HG02642 (cell line): Measurements from ENCODE around the gene APEH.

Experiments
- ATAC-seq: cut with Tn5 transposase; IDR thresholded peaks from one replicate; pipeline ENCODE4 v1.9.1; 2021; ENCODE audit warnings: mild to moderate bottlenecking; ENCODE audit not compliant: unreplicated experiment, poor library complexity

APEH gene

DNA sequence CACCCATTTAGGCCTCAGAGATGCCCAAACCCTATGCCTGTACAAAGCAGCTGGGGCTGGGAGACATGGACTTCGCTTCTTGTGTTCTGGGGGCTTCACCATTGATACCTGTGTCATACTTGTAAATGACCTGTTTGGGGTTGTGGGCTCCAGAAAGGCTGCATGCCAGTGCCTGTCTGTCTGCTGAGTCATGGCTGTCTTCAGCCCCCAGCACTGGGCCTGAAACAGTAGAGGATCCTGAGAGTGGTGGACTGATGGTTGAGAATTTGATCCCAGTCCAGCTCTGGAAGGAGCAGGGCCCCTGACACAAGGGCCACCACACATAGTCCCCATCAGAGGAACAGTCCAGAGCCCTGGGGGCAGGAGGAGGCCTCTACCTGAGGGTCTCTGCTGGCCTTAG lies 24.6 kb upstream of the APEH start:
- ATAC-seq = no peak

DNA sequence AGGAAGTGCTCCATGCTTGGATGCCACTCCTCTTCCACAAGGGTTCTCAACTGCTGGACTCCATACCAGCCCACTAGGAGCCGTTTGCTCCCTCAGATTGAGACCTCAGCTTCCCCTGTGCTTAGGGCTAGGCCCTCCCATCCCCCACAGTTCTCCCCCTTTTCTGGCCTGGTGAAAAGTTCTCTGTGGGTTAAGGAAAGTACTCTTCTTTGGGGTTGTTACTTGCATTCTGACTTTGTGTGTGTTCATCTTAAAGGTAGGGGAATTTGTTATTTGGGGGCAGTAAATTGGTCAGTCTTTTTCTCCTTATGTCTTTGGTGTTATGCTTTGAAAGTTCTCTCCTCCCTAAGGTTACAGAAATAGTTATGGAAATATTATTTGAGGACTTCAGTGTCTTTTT lies 24.0 kb upstream of the APEH start:
- ATAC-seq = no peak

- no peak for ATAC-seq
These were observed 23.5 kb upstream of the APEH start for GRCh38 chr3:49650637-49651036.

DNA sequence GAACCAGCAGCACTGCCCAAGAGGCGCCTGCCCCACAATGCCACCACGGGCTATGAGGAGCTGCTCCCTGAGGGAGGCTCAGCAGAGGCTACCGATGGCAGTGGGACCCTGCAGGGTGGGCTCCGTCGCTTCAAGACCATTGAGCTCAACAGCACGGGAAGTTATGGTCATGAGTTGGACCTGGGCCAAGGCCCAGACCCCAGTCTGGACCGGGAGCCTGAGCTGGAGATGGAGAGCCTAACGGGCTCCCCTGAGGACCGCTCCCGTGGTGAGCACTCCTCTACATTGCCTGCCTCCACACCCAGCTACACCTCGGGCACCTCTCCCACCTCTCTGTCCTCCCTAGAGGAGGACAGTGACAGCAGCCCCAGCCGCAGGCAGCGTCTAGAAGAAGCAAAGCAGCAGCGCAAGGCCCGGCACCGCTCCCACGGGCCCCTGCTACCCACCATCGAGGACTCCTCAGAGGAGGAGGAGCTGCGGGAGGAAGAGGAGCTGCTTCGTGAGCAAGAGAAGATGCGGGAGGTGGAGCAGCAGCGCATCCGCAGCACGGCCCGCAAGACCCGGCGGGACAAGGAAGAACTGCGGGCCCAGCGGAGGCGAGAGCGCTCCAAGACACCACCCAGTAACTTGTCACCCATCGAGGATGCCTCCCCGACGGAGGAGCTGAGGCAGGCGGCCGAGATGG lies 21.8 kb upstream of the APEH start:
- ATAC-seq = no peak

DNA sequence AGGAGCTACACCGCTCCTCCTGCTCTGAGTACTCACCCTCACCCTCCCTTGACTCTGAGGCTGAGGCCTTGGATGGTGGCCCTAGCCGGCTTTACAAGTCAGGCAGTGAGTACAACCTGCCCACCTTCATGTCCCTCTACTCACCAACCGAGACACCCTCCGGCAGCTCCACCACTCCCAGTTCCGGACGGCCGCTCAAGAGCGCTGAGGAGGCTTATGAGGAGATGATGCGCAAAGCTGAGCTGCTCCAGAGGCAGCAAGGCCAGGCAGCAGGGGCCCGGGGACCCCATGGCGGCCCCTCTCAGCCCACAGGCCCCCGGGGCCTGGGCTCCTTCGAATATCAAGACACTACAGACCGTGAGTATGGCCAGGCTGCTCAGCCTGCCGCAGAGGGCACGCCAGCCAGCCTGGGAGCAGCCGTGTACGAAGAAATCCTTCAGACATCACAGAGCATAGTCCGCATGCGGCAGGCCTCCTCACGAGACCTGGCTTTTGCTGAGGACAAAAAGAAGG lies 21.2 kb upstream of the APEH start:
- no peak for ATAC-seq

GRCh38 chr3:49653621-49654020 lies 20.5 kb upstream of the APEH start:
- ATAC-seq = no peak

GRCh38 chr3:49654176-49654825 lies 19.9 kb upstream of the APEH start:
- no peak for ATAC-seq

GRCh38 chr3:49654955-49655556 lies 19.1 kb upstream of the APEH start:
- ATAC-seq = no peak

GRCh38 chr3:49655731-49656285 lies 18.3 kb upstream of the APEH start:
- no peak for ATAC-seq

- no peak for ATAC-seq
These were observed 17.5 kb upstream of the APEH start for GRCh38 chr3:49656541-49657112.

GRCh38 chr3:49657208-49657915 lies 16.8 kb upstream of the APEH start:
- no peak for ATAC-seq

- ATAC-seq = no peak
These were observed 15.4 kb upstream of the APEH start for GRCh38 chr3:49658711-49659110.

DNA sequence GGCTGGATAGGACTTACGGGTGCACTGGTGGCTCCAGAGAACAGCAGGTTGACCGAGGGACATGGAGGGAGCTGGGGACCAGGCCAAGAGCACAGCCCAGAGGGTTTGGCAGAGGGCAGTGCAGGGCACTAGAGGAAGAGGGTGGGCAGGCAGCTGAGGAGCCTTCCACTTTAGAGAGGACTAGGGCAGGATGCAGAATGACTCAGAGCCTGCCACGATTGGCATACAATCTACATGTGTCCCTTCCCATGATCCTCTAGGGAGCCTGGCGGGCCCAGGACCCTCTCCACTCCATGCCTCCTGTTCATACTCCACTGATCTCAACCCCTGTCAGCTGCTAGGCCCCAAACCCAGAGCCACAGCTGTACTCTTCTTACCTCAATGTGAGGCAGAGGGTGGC lies 14.4 kb upstream of the APEH start:
- no peak for ATAC-seq

GRCh38 chr3:49661281-49661680 lies 12.9 kb upstream of the APEH start:
- ATAC-seq = no peak

DNA sequence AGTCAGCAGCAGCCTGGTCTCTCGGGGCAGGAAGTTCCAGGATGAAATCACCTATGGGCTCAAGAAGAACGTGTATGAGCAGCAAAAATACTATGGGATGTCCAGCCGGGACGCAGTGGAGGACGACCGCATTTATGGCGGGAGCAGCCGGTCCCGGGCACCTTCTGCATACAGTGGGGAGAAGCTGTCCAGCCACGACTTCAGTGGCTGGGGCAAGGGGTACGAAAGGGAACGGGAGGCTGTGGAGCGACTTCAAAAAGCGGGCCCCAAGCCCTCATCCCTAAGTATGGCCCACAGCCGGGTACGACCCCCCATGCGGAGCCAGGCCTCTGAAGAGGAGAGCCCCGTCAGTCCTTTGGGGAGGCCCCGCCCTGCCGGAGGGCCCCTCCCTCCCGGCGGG lies 12.1 kb upstream of the APEH start:
- ATAC-seq = no peak

DNA sequence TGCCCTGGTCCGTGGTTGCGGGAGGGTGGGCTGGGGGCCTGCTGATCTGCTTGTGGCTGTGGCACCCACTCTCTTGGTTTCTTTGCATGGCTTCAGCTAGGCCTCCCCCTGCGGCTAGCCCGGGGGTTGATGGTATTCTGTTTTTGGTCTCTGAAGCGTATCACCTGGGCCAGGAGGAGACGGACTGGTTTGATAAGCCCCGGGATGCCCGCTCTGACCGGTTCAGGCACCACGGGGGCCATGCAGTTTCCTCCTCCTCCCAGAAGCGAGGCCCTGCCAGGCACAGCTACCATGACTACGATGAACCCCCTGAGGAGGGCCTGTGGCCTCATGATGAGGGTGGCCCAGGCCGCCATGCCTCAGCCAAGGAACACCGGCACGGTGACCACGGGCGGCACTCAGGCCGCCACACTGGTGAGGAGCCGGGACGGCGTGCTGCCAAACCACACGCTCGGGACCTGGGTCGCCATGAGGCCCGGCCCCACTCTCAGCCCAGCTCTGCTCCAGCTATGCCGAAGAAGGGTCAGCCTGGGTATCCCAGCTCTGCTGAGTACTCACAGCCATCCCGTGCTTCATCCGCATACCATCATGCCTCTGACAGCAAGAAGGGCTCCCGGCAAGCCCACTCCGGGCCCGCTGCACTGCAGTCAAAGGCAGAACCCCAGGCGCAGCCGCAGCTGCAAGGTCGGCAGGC lies 11.3 kb upstream of the APEH start:
- no peak for ATAC-seq

DNA sequence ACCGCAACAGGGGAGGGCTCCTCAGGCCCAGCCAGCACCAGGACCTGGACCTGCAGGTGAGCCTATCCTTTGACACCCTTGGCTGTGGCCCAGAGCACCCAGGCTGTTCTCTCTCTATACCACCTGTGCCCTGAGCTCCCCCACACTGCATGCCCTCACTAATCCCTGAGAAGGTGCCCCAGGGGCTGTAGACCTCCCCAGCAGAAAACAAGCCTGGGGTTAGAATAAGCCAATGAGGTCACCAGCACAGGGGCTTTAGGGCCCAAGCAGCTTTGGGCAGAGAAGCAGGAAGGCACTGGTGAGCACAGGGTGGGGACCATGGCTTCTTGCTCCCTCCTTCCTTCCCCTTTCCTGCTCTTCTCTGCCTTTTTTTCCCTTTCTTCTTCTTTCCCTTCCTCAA lies 10.3 kb upstream of the APEH start:
- ATAC-seq = no peak

DNA sequence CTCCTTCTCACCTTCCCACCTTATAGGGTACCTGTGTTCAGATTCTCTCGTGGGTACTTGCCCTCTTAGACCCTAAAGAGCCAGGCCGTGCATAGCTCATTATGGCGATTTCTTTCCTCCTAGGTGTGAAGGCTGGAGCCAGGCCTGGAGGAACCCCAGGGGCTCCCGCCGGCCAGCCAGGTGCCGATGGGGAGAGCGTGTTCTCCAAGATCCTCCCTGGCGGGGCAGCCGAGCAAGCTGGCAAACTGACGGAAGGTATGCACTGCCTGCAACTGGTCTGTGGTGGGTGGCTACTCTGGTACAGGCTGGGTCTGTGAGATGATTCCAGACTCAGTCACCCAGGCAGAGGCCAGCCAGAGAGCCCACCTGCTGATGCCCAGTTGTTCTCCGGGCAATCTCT lies 9.9 kb upstream of the APEH start:
- ATAC-seq = no peak

GRCh38 chr3:49665822-49666519 lies 8.2 kb upstream of the APEH start:
- ATAC-seq = no peak
